Trophoblast cell (in vitro differentiated cells and primary cell): ENCODE data around the gene WDR90.
A peak's percentile ranks its signal among the peaks of the same experiment; 100 is the strongest.

ENCODE experiments used
- DNase-seq, 2 donors: peaks; one replicate each; pipeline ENCODE4 v3.0.0-alpha.2; 2016
- H2AFZ ChIP-seq: 2 replicates; pipeline ENCODE4 v1.6.1; 2013; ENCODE audit warnings: low read length, moderate library complexity, mild to moderate bottlenecking; ENCODE audit not compliant: insufficient read depth, poor library complexity
- H2AK5ac ChIP-seq: 2 replicates; pipeline ENCODE4 v1.6.1; 2013; ENCODE audit warnings: mild to moderate bottlenecking, low read length
- H2BK120ac ChIP-seq: 2 replicates; pipeline ENCODE4 v1.6.1; 2013; ENCODE audit warnings: low read length, mild to moderate bottlenecking, moderate library complexity; ENCODE audit not compliant: insufficient read depth, poor library complexity
- H2BK12ac ChIP-seq: 2 replicates; pipeline ENCODE4 v1.6.1; 2013; ENCODE audit warnings: mild to moderate bottlenecking, low read length, moderate library complexity
- H2BK5ac ChIP-seq: 2 replicates; pipeline ENCODE4 v1.6.1; 2013; ENCODE audit warnings: low read length, low read depth, moderate library complexity, mild to moderate bottlenecking; ENCODE audit not compliant: poor library complexity
- H3K14ac ChIP-seq: 2 replicates; pipeline ENCODE4 v1.6.1; 2013; ENCODE audit warnings: mild to moderate bottlenecking, low read length
- H3K18ac ChIP-seq: 2 replicates; pipeline ENCODE4 v1.6.1; 2013; ENCODE audit warnings: mild to moderate bottlenecking, low read length
- H3K23ac ChIP-seq: 2 replicates; pipeline ENCODE4 v1.6.1; 2013; ENCODE audit warnings: low read length
- H3K27ac ChIP-seq: 2 replicates; pipeline ENCODE4 v1.5.1; 2013; ENCODE audit warnings: low read depth, mild to moderate bottlenecking, inconsistent platforms, low read length, moderate library complexity
- H3K27me3 ChIP-seq: 2 replicates; pipeline ENCODE4 v1.6.1; 2013; ENCODE audit warnings: inconsistent platforms, mild to moderate bottlenecking, low read length, moderate library complexity; ENCODE audit not compliant: insufficient read depth
- H3K36me3 ChIP-seq, 2 experiments: 1 replicate in 1 of 2; 2 replicates in 1 of 2; pipeline ENCODE4 v1.6.1; 2013; ENCODE audit warnings: low read length in 2 of 2, mild to moderate bottlenecking in 2 of 2, moderate library complexity in 1 of 2; ENCODE audit not compliant: insufficient read depth in 2 of 2, control insufficient read depth in 1 of 2
- H3K4ac ChIP-seq: 2 replicates; pipeline ENCODE4 v1.6.1; 2013; ENCODE audit warnings: low read depth, mild to moderate bottlenecking, low read length, moderate library complexity
- H3K4me1 ChIP-seq, 2 experiments: 1 replicate in 1 of 2; 2 replicates in 1 of 2; pipeline ENCODE4 v1.6.1; 2013; ENCODE audit warnings: low read length in 2 of 2, mild to moderate bottlenecking in 2 of 2, moderate library complexity in 1 of 2; ENCODE audit not compliant: insufficient read depth in 2 of 2, control insufficient read depth in 1 of 2
- H3K4me2 ChIP-seq: 2 replicates; pipeline ENCODE4 v1.6.1; 2013; ENCODE audit warnings: inconsistent platforms, mild to moderate bottlenecking, low read length, moderate library complexity
- H3K4me3 ChIP-seq: 2 replicates; pipeline ENCODE4 v1.5.1; 2013; ENCODE audit warnings: mild to moderate bottlenecking, low read depth, low read length, inconsistent platforms
- H3K79me1 ChIP-seq: one replicate; pipeline ENCODE4 v1.6.1; 2013; ENCODE audit warnings: low read length
- H3K79me2 ChIP-seq: 2 replicates; pipeline ENCODE4 v1.6.1; 2013; ENCODE audit warnings: low read length, mild to moderate bottlenecking; ENCODE audit not compliant: control insufficient read depth, insufficient read depth, poor library complexity
- H3K9ac ChIP-seq: 2 replicates; pipeline ENCODE4 v1.6.1; 2013; ENCODE audit warnings: mild to moderate bottlenecking, low read length
- H3K9me3 ChIP-seq: 2 replicates; pipeline ENCODE4 v1.6.1; 2013; ENCODE audit warnings: low read depth, mild to moderate bottlenecking, control low read depth, inconsistent platforms, low read length; ENCODE audit not compliant: insufficient read depth
- H4K12ac ChIP-seq: 2 replicates; pipeline ENCODE4 v1.6.1; 2013; ENCODE audit warnings: low read depth, mild to moderate bottlenecking, low read length, moderate library complexity
- H4K8ac ChIP-seq: 2 replicates; pipeline ENCODE4 v1.6.1; 2013; ENCODE audit warnings: low read depth, mild to moderate bottlenecking, low read length, moderate library complexity
- H4K91ac ChIP-seq: one replicate; pipeline ENCODE4 v1.6.1; 2013; ENCODE audit warnings: low read depth, mild to moderate bottlenecking, low read length, moderate library complexity
- WGBS: extraction: QIAGEN DNeasy Blood & Tissue Kit; methylation state at CpG from one replicate; pipeline ENCODE4 v1.1.7; 2013; ENCODE audit warnings: missing lambda C conversion rate; ENCODE audit not compliant: insufficient read length, insufficient coverage; ENCODE audit errors: extremely low coverage; 5-methylcytosine and 5-hydroxymethylcytosine counted together

The WDR90 gene

GRCh38 chr16:633336-634050 lies 15.7 kb upstream of the WDR90 start:
- Histone ChIP-seq H3K23ac (no peak overlapping the region), H3K9me3 (no peaks in the 10 kb centered on the region), H3K79me2 (peaks cover 24% of the 10 kb centered on the region), H3K4me1 (peaks cover 38 to 45% of the 10 kb centered on the region in 2 experiments), H2BK12ac (no peak overlapping the region), H3K4ac (no peak overlapping the region), H3K4me2 (no peak overlapping the region), H2BK120ac (no peak overlapping the region), H4K91ac (no peak overlapping the region), H3K27me3 (no peaks in the 10 kb centered on the region), H3K27ac (no peak overlapping the region), H3K18ac (no peak overlapping the region), H3K79me1 (peaks cover 38% of the 10 kb centered on the region), H2BK5ac (no peak overlapping the region), H3K9ac (no peak overlapping the region), H2AFZ (no peak overlapping the region), H4K12ac (no peak overlapping the region), H3K36me3 (peaks cover 30 to 35% of the 10 kb centered on the region in 2 experiments), H3K4me3 (no peak overlapping the region), H3K14ac (no peak overlapping the region), H4K8ac (no peak overlapping the region), H2AK5ac (no peak overlapping the region)
- no CpG with 5 or more reads among the region's 74 CpGs for WGBS
- DNase-seq: no peak

GRCh38 chr16:634051-634670 lies 15.0 kb upstream of the WDR90 start:
- WGBS: no CpG with 5 or more reads among the region's 22 CpGs
- no peak overlapping the region for H4K12ac ChIP-seq
- H4K8ac ChIP-seq: no peak overlapping the region
- no peak overlapping the region for H3K18ac ChIP-seq
- H3K23ac ChIP-seq: no peak overlapping the region
- DNase-seq: no peak
- H3K36me3 ChIP-seq: peaks cover 27 to 29% of the 10 kb centered on the region in 2 experiments
- H3K4me1 ChIP-seq: peaks cover 32 to 39% of the 10 kb centered on the region in 2 experiments
- H3K79me2 ChIP-seq: peaks cover 17% of the 10 kb centered on the region
- H3K27ac ChIP-seq: no peak overlapping the region
- no peak overlapping the region for H3K14ac ChIP-seq
- H2BK12ac ChIP-seq: no peak overlapping the region
- H2BK120ac ChIP-seq: no peak overlapping the region
- no peak overlapping the region for H2AK5ac ChIP-seq
- H3K4me3 ChIP-seq: no peak overlapping the region
- peaks cover 32% of the 10 kb centered on the region for H3K79me1 ChIP-seq
- no peak overlapping the region for H3K4me2 ChIP-seq
- no peaks in the 10 kb centered on the region for H3K27me3 ChIP-seq
- no peaks in the 10 kb centered on the region for H3K9me3 ChIP-seq
- no peak overlapping the region for H3K4ac ChIP-seq
- no peak overlapping the region for H2AFZ ChIP-seq
- H2BK5ac ChIP-seq: no peak overlapping the region
- H3K9ac ChIP-seq: no peak overlapping the region
- no peak overlapping the region for H4K91ac ChIP-seq

DNA sequence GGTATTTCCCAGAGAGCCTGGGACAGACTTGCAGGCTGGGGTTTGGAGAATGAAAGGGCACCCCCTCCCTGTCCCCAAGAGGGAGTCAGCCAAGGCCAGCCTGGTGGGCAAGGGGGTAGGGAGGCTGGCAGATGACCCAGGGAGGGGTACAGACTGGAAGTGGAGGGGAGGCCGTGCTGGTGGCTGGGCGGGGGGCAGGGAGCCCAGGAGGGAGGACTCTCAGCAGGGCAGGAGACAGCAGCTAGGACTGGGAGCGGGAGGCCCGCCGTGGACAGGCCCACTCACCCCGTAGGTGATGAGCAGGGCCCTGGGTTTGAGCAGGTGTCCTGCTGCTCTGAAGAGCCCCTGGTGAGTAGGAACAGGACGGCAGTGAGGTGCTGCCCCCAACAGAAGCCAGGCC lies 14.2 kb upstream of the WDR90 start:
- Histone ChIP-seq H3K27ac (no peak overlapping the region), H3K79me1 (peaks cover 26% of the 10 kb centered on the region), H2AK5ac (no peak overlapping the region), H3K23ac (no peak overlapping the region), H2BK5ac (no peak overlapping the region), H3K79me2 (peaks cover 15% of the 10 kb centered on the region), H3K9ac (no peak overlapping the region), H3K14ac (no peak overlapping the region), H2BK120ac (no peak overlapping the region), H3K36me3 (peaks cover 27 to 29% of the 10 kb centered on the region in 2 experiments), H3K4me1 (peaks cover 25 to 31% of the 10 kb centered on the region in 2 experiments), H3K4me2 (no peak overlapping the region), H4K91ac (no peak overlapping the region), H3K9me3 (no peaks in the 10 kb centered on the region), H2AFZ (no peak overlapping the region), H2BK12ac (no peak overlapping the region), H4K8ac (no peak overlapping the region), H3K4me3 (no peak overlapping the region), H3K18ac (no peak overlapping the region), H3K27me3 (no peaks in the 10 kb centered on the region), H4K12ac (no peak overlapping the region), H3K4ac (peak overlapping the region; percentile 81)
- DNase-seq: no peak
- WGBS: no CpG with 5 or more reads among the region's 7 CpGs

DNA sequence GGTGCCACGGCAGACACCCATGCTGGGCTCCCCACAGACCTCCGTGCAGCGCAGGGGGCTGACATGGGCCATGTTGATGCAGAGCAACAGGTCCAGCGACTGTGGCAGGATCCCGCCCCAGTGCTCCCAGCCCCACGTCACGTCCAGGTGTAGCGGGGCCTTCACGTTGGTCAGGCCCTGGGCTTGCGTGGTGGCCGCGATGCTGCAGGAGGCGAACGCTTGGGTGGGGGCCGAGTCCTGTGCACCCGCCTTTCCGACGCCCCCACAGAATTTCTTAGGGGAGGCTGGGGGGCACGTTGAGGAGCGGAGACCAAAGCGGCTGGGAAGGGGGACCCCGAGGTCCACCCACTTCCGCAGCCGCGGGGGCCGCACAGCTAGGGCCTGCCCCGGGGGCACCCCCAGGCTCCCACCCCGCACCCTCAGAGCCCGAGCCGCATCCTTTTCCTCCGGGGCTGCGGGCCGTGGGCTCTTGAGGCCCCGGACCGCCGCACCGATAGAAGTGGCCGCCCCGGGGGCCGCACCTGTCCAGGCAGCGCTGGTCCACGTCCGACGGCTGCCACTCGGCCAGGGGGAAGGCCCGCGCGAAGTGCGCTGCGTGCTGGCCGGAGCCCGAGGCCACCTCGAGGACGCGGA lies 13.5 kb upstream of the WDR90 start:
- Histone ChIP-seq H4K12ac (peak overlapping the region; percentile 46), H3K14ac (peak overlapping the region; percentile 90), H4K8ac (peak overlapping the region; percentile 87), H3K4me1 (peaks cover 19 to 26% of the 10 kb centered on the region in 2 experiments), H3K4ac (peak overlapping the region; percentile 81), H2AK5ac (peak overlapping the region; percentile 81), H3K18ac (peak overlapping the region; percentile 90), H3K4me2 (peak overlapping the region; percentile 89), H3K4me3 (peak overlapping the region; percentile 98), H3K79me2 (peaks cover 11% of the 10 kb centered on the region), H3K79me1 (peaks cover 21% of the 10 kb centered on the region), H3K23ac (no peak overlapping the region), H3K36me3 (peaks cover 27 to 29% of the 10 kb centered on the region in 2 experiments), H2BK5ac (peak overlapping the region; percentile 48), H3K9ac (peak overlapping the region; percentile 90), H3K27ac (peak overlapping the region; percentile 41), H3K9me3 (no peaks in the 10 kb centered on the region), H4K91ac (peak overlapping the region; percentile 58), H2BK12ac (no peak overlapping the region), H2BK120ac (peak overlapping the region; percentile 52), H2AFZ (peak overlapping the region; percentile 85), H3K27me3 (no peaks in the 10 kb centered on the region)
- peak in 1 of 2 donors; percentile 27 for DNase-seq
- no CpG with 5 or more reads among the region's 55 CpGs for WGBS
